PC-9 (cell line): ENCODE data around the gene FALEC. TPM values are rescaled to one million over a fixed set of nuclear protein-coding genes. Genes with fewer than 3 reads are reported as not detected.
A peak's percentile ranks its signal among the peaks of the same experiment; 100 is the strongest.

ENCODE experiments used
- BruUV-seq: library from RNA; stranded (reverse); fragments of 400-500 nt; replicated peaks from 2 replicates; lab custom pipeline; 2021; lab: Mats Ljungman, UMichigan
- CTCF ChIA-PET: fragments of 300-600 bp; sonication (Branson Sonifier 250); formaldehyde crosslinking; loops from one replicate; lab custom pipeline; 2022; ENCODE audit warnings: antibody characterized with exemption; lab: Charles Lee
- POLR2A ChIA-PET: fragments of 300-600 bp; sonication (Branson Sonifier 250); formaldehyde crosslinking; loops from one replicate; lab custom pipeline; 2022; ENCODE audit warnings: antibody characterized with exemption; ENCODE audit not compliant: unreplicated experiment; lab: Charles Lee
- DNase-seq, 2 experiments: peaks; one replicate each; pipeline versions ENCODE4 v3.0.0 to v3.0.0-alpha.2; 2015 to 2022; ENCODE audit warnings: mixed read lengths in 1 of 2
- H2AFZ ChIP-seq: fragments of 200-600 bp; sonication (generic); 2 replicates; pipeline ENCODE4 v1.8.1; 2017; ENCODE audit warnings: antibody characterized with exemption
- H3F3A ChIP-seq: fragments of 200-600 bp; sonication (generic); 2 replicates; pipeline ENCODE4 v1.8.1; 2017; ENCODE audit warnings: antibody characterized with exemption, mild to moderate bottlenecking, low read depth; ENCODE audit not compliant: insufficient read depth
- H3K27ac ChIP-seq: fragments of 200-600 bp; sonication (generic); 2 replicates; pipeline ENCODE4 v1.6.1; 2016; ENCODE audit warnings: mixed run types
- H3K27me3 ChIP-seq: fragments of 200-600 bp; sonication (generic); 2 replicates; pipeline ENCODE4 v1.6.1; 2016; ENCODE audit warnings: low read depth, mixed run types; ENCODE audit not compliant: insufficient read depth
- H3K36me3 ChIP-seq: fragments of 200-600 bp; sonication (generic); 2 replicates; pipeline ENCODE4 v1.6.1; 2016; ENCODE audit warnings: low read depth, mixed run types
- H3K4me1 ChIP-seq: fragments of 200-600 bp; sonication (generic); replicated peaks from 2 replicates; pipeline ENCODE4 v1.6.1; 2016; ENCODE audit warnings: mixed run types; ENCODE audit not compliant: insufficient read depth
- H3K4me2 ChIP-seq: fragments of 200-600 bp; sonication (generic); 2 replicates; pipeline ENCODE4 v1.6.1; 2017; ENCODE audit warnings: mixed run types
- H3K4me3 ChIP-seq: fragments of 200-600 bp; sonication (generic); 2 replicates; pipeline ENCODE4 v1.6.1; 2016; ENCODE audit warnings: mixed run types
- H3K79me2 ChIP-seq: fragments of 200-600 bp; sonication (generic); 2 replicates; pipeline ENCODE4 v1.6.1; 2017; ENCODE audit warnings: low read depth, mixed run types
- H3K9me2 ChIP-seq: fragments of 200-600 bp; sonication (generic); 2 replicates; pipeline ENCODE4 v1.8.1; 2017; ENCODE audit warnings: mild to moderate bottlenecking; ENCODE audit not compliant: insufficient read depth
- H3K9me3 ChIP-seq: fragments of 200-600 bp; sonication (generic); 2 replicates; pipeline ENCODE4 v1.8.1; 2016; ENCODE audit warnings: low read depth; ENCODE audit not compliant: insufficient read depth
- H4K20me1 ChIP-seq: fragments of 200-600 bp; sonication (generic); 2 replicates; pipeline ENCODE4 v1.8.1; 2017; ENCODE audit not compliant: insufficient read depth
- CTCF ChIP-seq: fragments of 200-600 bp; sonication (generic); conservative IDR thresholded peaks from 2 replicates; pipeline ENCODE4 v1.6.1; 2017; ENCODE audit warnings: mixed run types, antibody characterized with exemption, mild to moderate bottlenecking, moderate library complexity
- EZH2 ChIP-seq: fragments of 200-600 bp; sonication (generic); IDR thresholded peaks from 2 replicates; pipeline ENCODE4 v1.8.0; 2017; ENCODE audit warnings: antibody characterized with exemption, low read depth
- intact Hi-C: fragments of 100-400 bp; cut with micrococcal nuclease; formaldehyde crosslinking; loops from one replicate; pipeline ENCODE4 v1.10.0; 2022; ENCODE audit not compliant: unreplicated experiment
- total RNA-seq: library from RNA; stranded (reverse); gene quantifications from 2 replicates; pipeline ENCODE4 v1.2.3, GENCODE V29; 2021

Gene FALEC
- total RNA-seq, 1 experiment from 2014 or later, result 0.94 TPM

- peaks cover 95% of the 10 kb centered on the region for H3K79me2 ChIP-seq
- no TSS peak for BruUV-seq
- H3K4me2 ChIP-seq, result peak overlapping the region; percentile 95
- H3K4me3 ChIP-seq, result peak overlapping the region; percentile 73; the same call in 1 of the 2 replicates
- H3K4me1 ChIP-seq, result peaks cover 61% of the 10 kb centered on the region
- H3K36me3 ChIP-seq, result peaks cover 66% of the 10 kb centered on the region
- CTCF ChIA-PET, result interaction anchor here (1.0 kb wide), 1 partner anchor 14 kb away, joined by 3 read pairs; no protein-coding TSS in a partner anchor
- H4K20me1 ChIP-seq, result peaks cover 68% of the 10 kb centered on the region
- no peak for TF ChIP-seq EZH2
- TF ChIP-seq CTCF, result no peak
- no peaks in the 10 kb centered on the region for H3K27me3 ChIP-seq
- DNase-seq, result no peak
- POLR2A ChIA-PET, result interaction anchor here (0.7 kb wide), 1 partner anchor 13 kb away, joined by 6 read pairs; no protein-coding TSS in a partner anchor
- peaks cover 88% of the 10 kb centered on the region for H3F3A ChIP-seq
- H3K9me3 ChIP-seq, result no peaks in the 10 kb centered on the region
- peak overlapping the region; percentile 93 for H3K27ac ChIP-seq
- H2AFZ ChIP-seq, result no peak overlapping the region
- H3K9me2 ChIP-seq, result no peaks in the 10 kb centered on the region
- intact Hi-C loops, result loop anchor here (5.0 kb wide), 1 partner anchor 237 kb away; no protein-coding TSS in a partner anchor
Measured at GRCh38 chr1:150575072-150575489, 59.5 kb downstream of the FALEC start.

- Histone ChIP-seq H3K79me2 (peaks cover 93% of the 10 kb centered on the region), H3K9me3 (no peaks in the 10 kb centered on the region), H3K36me3 (peaks cover 66% of the 10 kb centered on the region), H3K27ac (peak overlapping the region; percentile 93), H3F3A (peaks cover 84% of the 10 kb centered on the region), H3K4me1 (peaks cover 60% of the 10 kb centered on the region), H4K20me1 (peaks cover 68% of the 10 kb centered on the region), H3K9me2 (no peaks in the 10 kb centered on the region), H2AFZ (no peak overlapping the region), H3K4me2 (peak overlapping the region; percentile 95), H3K27me3 (no peaks in the 10 kb centered on the region), H3K4me3 (peak overlapping the region; percentile 73)
- ChIA-PET CTCF (interaction anchor here (1.0 kb wide), 1 partner anchor 15 kb away, joined by 3 read pairs; no protein-coding TSS in a partner anchor), POLR2A (interaction anchor here (0.7 kb wide), 2 partner anchors 14 to 70 kb away, joined by 4 to 6 read pairs; no protein-coding TSS in a partner anchor)
- TF ChIP-seq CTCF, result no peak
- no peak for TF ChIP-seq EZH2
- DNase-seq, result no peak
- no TSS peak for BruUV-seq
- intact Hi-C loops, result loop anchor here (5.0 kb wide), 1 partner anchor 237 kb away; no protein-coding TSS in a partner anchor
Measured at GRCh38 chr1:150575518-150576366, 60.2 kb downstream of the FALEC start.

- POLR2A ChIA-PET, result interaction anchor here (0.6 to 1.1 kb wide), 7 partner anchors 8 to 685 kb away, joined by 3 to 13 read pairs (median 4); no protein-coding TSS in a partner anchor
- H3K9me2 ChIP-seq, result no peaks in the 10 kb centered on the region
- H4K20me1 ChIP-seq, result peaks cover 68% of the 10 kb centered on the region
- TF ChIP-seq EZH2, result no peak
- no peak for TF ChIP-seq CTCF
- peak overlapping the region; percentile 95 for H3K4me2 ChIP-seq
- peaks cover 54% of the 10 kb centered on the region for H3K4me1 ChIP-seq
- DNase-seq, result no peak
- H3K27ac ChIP-seq, result peak overlapping the region; percentile 93
- BruUV-seq, result no TSS peak
- H3F3A ChIP-seq, result peaks cover 78% of the 10 kb centered on the region
- peaks cover 87% of the 10 kb centered on the region for H3K79me2 ChIP-seq
- CTCF ChIA-PET, result no interaction called here
- peak overlapping the region; percentile 73 for H3K4me3 ChIP-seq
- peaks cover 66% of the 10 kb centered on the region for H3K36me3 ChIP-seq
- intact Hi-C loops, result loop anchor here (5.0 kb wide), 1 partner anchor 236 kb away; no protein-coding TSS in a partner anchor
- no peak overlapping the region for H2AFZ ChIP-seq
- H3K27me3 ChIP-seq, result no peaks in the 10 kb centered on the region
- H3K9me3 ChIP-seq, result no peaks in the 10 kb centered on the region
Measured at GRCh38 chr1:150576367-150576711, 60.8 kb downstream of the FALEC start.
